Measurements from ENCODE around the gene MEG3.

DNA sequence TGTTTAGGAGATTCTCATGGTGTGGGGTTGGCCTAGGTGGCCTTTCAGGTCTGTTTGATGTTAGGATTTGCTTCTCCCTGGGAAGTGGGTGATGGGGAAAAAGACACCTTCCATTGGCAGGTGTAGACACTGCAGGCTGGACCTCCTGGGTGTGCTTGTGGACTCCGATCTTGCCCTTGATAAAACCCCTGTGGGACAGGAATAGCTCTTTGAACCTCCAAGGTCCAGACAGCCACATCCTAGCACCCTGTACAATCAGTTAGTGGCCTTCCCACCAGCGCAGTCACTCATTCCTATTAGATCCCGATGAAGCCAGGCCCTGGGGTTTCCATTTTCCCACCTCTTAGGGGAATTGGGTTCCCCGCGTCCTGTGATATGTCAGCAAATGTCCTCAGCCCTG lies 28.5 kb downstream of the MEG3 start:
- TF ChIP-seq, protein P1, sequence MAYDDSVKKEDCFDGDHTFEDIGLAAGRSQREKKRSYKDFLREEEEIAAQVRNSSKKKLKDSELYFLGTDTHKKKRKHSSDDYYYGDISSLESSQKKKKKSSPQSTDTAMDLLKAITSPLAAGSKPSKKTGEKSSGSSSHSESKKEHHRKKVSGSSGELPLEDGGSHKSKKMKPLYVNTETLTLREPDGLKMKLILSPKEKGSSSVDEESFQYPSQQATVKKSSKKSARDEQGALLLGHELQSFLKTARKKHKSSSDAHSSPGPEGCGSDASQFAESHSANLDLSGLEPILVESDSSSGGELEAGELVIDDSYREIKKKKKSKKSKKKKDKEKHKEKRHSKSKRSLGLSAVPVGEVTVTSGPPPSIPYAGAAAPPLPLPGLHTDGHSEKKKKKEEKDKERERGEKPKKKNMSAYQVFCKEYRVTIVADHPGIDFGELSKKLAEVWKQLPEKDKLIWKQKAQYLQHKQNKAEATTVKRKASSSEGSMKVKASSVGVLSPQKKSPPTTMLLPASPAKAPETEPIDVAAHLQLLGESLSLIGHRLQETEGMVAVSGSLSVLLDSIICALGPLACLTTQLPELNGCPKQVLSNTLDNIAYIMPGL (CRISPR knock-in tag; IDR thresholded peaks at IDR 0.05) = no peak
- TF ChIP-seq, protein P2, sequence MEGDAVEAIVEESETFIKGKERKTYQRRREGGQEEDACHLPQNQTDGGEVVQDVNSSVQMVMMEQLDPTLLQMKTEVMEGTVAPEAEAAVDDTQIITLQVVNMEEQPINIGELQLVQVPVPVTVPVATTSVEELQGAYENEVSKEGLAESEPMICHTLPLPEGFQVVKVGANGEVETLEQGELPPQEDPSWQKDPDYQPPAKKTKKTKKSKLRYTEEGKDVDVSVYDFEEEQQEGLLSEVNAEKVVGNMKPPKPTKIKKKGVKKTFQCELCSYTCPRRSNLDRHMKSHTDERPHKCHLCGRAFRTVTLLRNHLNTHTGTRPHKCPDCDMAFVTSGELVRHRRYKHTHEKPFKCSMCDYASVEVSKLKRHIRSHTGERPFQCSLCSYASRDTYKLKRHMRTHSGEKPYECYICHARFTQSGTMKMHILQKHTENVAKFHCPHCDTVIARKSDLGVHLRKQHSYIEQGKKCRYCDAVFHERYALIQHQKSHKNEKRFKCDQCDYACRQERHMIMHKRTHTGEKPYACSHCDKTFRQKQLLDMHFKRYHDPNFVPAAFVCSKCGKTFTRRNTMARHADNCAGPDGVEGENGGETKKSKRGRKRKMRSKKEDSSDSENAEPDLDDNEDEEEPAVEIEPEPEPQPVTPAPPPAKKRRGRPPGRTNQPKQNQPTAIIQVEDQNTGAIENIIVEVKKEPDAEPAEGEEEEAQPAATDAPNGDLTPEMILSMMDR (IDR thresholded peaks at IDR 0.05) = no peak
- TF ChIP-seq, protein P3, sequence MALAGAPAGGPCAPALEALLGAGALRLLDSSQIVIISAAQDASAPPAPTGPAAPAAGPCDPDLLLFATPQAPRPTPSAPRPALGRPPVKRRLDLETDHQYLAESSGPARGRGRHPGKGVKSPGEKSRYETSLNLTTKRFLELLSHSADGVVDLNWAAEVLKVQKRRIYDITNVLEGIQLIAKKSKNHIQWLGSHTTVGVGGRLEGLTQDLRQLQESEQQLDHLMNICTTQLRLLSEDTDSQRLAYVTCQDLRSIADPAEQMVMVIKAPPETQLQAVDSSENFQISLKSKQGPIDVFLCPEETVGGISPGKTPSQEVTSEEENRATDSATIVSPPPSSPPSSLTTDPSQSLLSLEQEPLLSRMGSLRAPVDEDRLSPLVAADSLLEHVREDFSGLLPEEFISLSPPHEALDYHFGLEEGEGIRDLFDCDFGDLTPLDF (CRISPR knock-in tag; IDR thresholded peaks at IDR 0.05) = no peak
